ENCODE measurements around the gene ASXL1.

- no peak for TF ChIP-seq CTCF (IDR thresholded peaks at IDR 0.05 in 8 of 11, conservative IDR thresholded peaks at IDR 0.05 in 3 of 11)
- no peak for TF ChIP-seq POLR2A (IDR thresholded peaks at IDR 0.05)
These were observed 7.4 kb downstream of the ASXL1 start for GRCh38 chr20:32365564-32365963.
